HG03342 (cell line): ENCODE results near the gene SAMD3.
"Not testable (repeated sequence)": the region's sequence is repeated elsewhere in the genome, so short reads cannot be mapped to it uniquely, and the experiment has no call there.

ENCODE experiments used
- ATAC-seq: cut with Tn5 transposase; IDR thresholded peaks from one replicate; pipeline ENCODE4 v1.9.1; 2021; ENCODE audit warnings: mild to moderate bottlenecking, moderate library complexity; ENCODE audit not compliant: unreplicated experiment

Gene SAMD3

GRCh38 chr6:130222775-130223174 is at the start of gene SAMD3:
SAMD3 (minus strand) TSS chr6:130222951; CDS start chr6:130215273, 7,678 bp downstream.
- no peak for ATAC-seq

- peak; percentile 93 for ATAC-seq
Measured at GRCh38 chr6:130269969-130270635, 47.4 kb upstream of the SAMD3 start.

GRCh38 chr6:130265553-130265952 is 42.8 kb upstream of the SAMD3 start:
- ATAC-seq = not testable (repeated sequence)

GRCh38 chr6:130262008-130262407 is 39.3 kb upstream of the SAMD3 start:
- no peak for ATAC-seq

- not testable (repeated sequence) for ATAC-seq
Measured at GRCh38 chr6:130261558-130261957, 38.8 kb upstream of the SAMD3 start.

- ATAC-seq = peak; percentile 34
Measured at GRCh38 chr6:130260614-130261241, 38.0 kb upstream of the SAMD3 start.

GRCh38 chr6:130260050-130260462 is 37.3 kb upstream of the SAMD3 start:
- ATAC-seq = peak; percentile 67

- peak; percentile 24 for ATAC-seq
Measured at GRCh38 chr6:130259557-130259956, 36.8 kb upstream of the SAMD3 start.

GRCh38 chr6:130259140-130259539 is 36.4 kb upstream of the SAMD3 start:
- no peak for ATAC-seq

- ATAC-seq = no peak
Measured at GRCh38 chr6:130252527-130253237, 29.9 kb upstream of the SAMD3 start.

- ATAC-seq = no peak
Measured at GRCh38 chr6:130245267-130245666, 22.5 kb upstream of the SAMD3 start.

- no peak for ATAC-seq
Measured at GRCh38 chr6:130244728-130245127, 22.0 kb upstream of the SAMD3 start.

- no peak for ATAC-seq
Measured at GRCh38 chr6:130240232-130240631, 17.5 kb upstream of the SAMD3 start.

GRCh38 chr6:130239755-130240154 is 17.0 kb upstream of the SAMD3 start:
- ATAC-seq = no peak

- no peak for ATAC-seq
Measured at GRCh38 chr6:130233330-130233729, 10.6 kb upstream of the SAMD3 start.

GRCh38 chr6:130230531-130230930 is 7.8 kb upstream of the SAMD3 start:
- ATAC-seq = not testable (repeated sequence)

- no peak for ATAC-seq
Measured at GRCh38 chr6:130229645-130230044, 6.9 kb upstream of the SAMD3 start.

GRCh38 chr6:130223508-130223907 is 757 bp upstream of the SAMD3 start:
- ATAC-seq = peak; percentile 98

- ATAC-seq = no peak
Measured at GRCh38 chr6:130218134-130218533, 4.6 kb downstream of the SAMD3 start.

- ATAC-seq = no peak
Measured at GRCh38 chr6:130216620-130217019, 6.1 kb downstream of the SAMD3 start.

GRCh38 chr6:130215526-130215925 is 7.2 kb downstream of the SAMD3 start:
- no peak for ATAC-seq
